ENCODE data around the gene SEC61B.
A peak's percentile ranks its signal among the peaks of the same experiment; 100 is the strongest.

SEC61B gene

DNA sequence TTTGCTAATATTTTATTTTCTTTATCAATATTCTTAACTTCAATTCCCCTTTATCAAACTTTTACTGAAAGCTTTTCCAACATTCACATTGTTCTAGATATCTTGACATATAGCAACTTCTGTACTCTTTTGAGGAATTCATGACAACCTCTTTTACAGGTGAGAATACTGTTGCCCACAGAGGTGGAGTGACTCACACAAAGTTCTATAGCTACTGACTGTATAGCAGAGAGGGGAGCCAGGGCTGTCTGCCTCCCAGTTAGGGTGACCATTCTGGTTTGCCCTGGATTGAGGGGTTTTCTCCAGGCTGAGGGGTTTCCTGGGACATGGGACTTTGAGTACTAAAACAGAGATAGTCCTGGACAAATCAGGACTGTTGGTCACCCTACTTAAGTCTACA is 16.2 kb downstream of the SEC61B start:
- DNase-seq (ENCODE audit: low read depth), result no peak

DNA sequence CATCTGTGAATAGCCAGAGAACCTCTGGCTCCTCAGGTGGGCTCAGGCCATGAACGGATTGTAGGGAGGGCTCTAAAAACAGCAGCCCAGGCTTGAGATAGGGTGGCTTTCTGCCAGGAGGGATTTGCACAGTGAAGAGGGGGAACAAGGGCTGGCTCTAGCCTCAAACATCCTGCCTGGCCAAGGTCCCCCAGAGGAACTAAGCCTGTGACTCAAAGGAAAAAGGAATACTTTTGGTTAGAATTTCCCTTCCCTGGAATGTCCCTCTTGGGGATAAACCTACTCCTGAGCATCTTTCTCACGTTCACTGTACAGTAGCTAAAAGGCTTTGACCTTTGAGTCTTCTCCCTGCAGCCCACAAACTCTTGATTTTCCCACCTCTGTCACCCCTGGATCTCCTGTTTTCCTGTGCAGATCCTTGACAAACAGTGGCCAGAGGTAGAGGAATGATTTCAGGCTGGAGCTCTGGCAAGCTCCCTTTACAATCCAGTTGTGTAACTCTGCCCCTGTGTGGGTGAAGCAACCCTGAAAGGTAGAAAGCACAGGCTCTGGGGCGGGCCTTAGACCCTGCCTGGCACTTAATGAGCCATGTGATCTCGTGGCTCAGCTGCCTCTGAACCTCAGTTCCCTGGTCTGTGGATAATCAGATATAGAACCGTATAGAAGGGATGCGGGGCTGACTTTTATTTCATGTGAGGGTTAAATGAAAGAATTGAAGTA is 17.4 kb downstream of the SEC61B start:
- DNase-seq (ENCODE audit: low read depth), result no peak

DNA sequence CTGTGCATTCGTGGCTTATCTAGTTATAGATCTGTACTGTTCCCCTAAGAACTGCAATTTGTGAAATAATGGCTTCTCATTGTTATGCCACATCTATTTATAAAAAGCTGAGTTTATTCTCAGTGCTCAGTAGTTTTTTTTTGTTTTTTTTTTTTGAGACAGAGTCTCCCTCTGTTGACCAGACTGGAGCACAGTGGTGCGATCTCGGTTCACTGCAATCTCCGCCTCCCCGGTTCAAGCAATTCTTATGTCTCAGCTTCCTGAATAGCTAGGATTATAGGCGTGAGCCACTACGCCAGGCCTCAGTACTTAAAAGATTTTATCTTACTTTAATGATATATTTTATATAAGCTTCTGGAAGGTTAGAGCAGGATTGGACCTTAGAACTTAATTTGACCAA is 19.0 kb downstream of the SEC61B start:
- DNase-seq (ENCODE audit: low read depth), result no peak

DNA sequence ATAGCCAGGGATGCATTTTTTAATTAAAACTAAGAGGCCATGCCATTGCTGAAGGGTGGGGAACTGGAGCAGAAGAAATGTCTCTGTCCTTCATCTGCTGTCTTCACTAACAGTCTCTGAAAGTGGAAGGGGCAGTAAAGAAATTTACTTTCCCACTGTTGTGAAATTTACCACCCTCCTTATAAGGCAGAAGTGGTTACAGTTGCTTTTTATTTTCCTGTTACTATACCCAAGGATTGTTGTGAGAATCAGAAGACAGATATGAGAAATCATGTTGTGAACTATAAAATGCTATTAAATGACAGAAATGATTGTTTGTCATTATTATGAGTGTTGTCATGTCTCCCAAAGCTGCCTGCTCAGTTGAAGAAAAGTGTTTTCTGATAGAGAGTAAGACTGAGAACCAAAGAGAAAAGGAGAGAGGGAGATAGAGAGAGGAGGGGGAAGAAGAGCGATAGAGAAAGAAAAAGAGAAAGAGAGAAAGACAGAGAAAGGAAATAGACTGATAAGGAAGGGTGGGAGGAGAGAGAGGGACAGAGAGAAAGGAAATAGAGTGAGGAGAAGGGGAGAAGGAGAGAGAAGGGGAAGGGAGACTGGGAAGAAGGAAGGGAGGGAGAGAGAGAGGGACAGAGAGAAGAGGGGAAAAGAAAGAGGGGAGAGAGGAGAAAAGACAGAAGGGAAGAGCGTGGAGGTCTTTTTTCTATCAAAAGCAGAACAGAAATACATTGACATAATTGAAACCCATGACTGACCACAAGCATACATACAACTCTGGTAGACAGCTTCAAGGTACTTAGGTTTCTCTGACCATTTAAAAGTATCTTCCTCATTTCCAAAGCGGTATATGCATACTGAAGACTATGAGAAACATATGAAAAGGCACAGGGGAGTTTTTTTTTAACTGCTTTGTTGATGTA is 22.5 kb downstream of the SEC61B start:
- no peak for DNase-seq (ENCODE audit: low read depth)

DNA sequence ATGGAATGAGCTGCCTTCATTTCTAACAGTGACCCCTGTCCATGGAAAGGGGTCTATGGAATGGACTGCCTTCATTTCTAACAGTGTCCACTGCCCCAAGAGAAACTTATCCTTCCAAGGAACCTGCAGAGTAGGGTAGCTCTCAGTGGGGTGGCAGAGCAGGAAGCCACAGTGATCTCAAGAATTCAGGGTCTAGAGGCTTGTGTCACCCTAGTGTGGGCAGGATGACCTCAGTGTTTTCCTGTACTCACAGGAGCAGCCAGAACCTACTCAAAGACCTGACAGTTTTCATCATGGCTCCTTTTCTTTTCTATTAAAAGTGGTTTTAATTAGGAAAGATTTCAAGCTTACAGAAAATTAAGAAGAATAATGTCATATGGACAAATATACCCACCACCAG is 27.5 kb downstream of the SEC61B start:
- DNase-seq (ENCODE audit: low read depth), result no peak

DNA sequence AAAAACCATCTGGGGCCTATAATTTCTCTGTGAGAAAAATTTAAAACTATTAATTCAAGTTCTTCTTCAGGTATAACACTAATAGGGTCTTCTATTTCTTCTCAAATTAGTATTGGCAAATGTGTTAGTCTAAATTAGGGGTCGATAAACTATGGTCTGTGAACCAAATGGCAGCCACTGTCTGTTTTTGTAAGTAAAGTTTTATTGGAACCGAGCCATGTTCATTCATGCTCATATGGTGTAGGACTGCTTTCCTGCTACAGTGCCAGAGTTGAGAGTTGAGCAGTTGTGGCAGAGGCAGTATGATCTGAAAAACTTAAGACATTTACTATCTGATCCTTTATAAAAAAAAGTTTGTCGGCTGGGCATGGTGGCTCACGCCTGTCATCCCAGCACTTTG is 29.1 kb downstream of the SEC61B start:
- DNase-seq (ENCODE audit: low read depth), result no peak

DNA sequence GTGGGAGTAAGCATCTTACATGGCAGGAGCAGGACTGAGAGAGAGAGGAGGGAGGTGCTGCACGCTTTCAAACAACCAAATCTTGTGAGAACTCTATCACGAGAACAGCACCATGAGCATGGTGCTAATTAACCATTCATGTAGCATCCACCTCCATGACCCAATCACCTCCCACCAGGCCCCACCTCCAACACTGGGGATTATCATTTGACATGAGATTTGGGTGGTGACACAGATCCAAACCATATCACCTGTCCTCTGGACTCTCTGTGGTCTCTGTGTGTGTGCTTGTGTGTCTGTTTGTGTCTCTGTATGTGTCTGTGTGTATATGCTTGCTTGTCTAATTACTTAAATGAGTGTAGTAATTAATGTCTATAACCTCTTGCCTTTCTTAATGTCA is 31.1 kb downstream of the SEC61B start:
- no peak for DNase-seq (ENCODE audit: low read depth)

DNA sequence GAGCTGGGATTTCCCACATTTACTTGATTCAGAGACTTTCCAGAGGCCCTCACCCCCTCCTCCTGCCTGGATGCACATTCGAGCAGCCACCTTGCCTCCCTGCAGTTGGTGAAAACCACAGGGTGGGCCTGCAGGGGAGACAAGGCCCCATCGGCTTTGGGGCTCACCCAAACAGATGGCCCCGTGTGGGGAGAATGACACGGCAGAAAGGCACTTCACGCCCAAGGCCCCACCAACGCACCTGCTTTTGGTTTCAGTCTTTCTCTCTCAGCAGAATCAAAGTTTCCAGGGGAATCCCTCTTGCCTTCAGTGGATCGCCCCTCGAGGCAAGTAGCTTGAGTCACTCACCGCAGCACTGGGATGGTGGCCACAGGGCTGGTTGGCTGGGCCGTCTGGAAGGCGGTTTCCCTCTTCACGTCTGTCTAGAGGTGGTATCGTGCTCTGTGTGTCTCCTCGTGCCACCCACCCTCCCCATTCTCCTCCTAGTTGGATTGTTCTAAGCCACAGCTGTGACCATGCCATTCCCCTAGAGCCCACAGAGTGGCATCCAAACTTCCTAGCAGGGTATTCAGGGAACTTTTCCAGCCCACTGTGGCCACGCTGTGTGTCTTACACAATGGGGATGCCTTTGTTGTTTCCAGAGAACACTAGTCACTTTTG is 31.8 kb downstream of the SEC61B start:
- peak; percentile 58 for DNase-seq (ENCODE audit: low read depth)

DNA sequence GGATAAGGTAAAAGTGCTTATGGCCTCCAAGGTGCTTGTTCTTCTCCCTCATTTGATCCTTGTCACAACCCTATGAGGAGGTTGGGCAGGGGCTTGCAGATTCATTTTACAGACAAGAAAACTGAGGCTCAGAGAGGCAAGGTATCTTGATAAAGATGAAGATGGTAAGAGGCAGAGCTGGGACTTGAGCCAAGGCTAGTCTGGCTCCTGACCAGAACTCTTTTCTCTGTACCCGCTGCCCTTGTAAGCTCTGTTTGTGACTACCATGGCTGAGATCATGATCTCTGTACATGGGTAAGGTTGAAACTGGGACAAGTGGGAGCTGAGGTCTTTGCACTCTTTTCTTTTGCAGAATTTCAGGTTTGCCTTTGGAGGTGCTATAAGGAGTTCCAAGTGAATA is 33.6 kb downstream of the SEC61B start:
- no peak for DNase-seq (ENCODE audit: low read depth)

DNA sequence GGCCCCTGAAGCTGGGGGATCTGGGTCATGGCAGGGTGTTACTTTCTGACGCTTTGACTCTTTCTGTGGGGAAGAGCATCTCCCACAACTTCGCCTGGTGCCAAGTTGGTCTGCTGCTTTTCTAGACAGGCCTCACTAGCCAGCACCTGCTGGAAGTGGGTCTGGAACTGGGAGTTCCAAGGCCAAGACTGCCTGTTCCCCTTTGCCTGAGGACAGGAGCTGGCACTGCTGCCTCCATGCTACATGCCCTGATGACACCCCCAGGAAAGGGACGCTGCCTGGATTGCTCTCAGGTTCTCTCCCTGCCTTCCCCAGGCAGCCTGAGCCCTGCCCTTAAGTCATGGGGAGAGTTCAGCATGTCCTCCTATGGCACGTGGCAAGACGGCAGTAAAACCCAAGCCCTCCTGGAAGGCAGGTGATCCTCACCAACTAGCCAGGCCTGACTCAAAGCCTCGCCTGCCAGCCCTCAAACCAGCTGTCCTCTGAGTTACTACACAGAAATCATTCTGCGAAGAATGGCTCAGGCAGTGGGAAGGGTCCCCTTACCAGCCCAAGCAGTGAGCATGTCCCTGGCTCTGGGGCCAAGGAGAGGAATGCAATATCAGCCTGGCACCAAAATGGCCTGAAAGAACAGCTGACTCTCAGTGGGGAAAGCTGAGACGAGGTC is 35.8 kb downstream of the SEC61B start:
- no peak for DNase-seq (ENCODE audit: low read depth)

DNA sequence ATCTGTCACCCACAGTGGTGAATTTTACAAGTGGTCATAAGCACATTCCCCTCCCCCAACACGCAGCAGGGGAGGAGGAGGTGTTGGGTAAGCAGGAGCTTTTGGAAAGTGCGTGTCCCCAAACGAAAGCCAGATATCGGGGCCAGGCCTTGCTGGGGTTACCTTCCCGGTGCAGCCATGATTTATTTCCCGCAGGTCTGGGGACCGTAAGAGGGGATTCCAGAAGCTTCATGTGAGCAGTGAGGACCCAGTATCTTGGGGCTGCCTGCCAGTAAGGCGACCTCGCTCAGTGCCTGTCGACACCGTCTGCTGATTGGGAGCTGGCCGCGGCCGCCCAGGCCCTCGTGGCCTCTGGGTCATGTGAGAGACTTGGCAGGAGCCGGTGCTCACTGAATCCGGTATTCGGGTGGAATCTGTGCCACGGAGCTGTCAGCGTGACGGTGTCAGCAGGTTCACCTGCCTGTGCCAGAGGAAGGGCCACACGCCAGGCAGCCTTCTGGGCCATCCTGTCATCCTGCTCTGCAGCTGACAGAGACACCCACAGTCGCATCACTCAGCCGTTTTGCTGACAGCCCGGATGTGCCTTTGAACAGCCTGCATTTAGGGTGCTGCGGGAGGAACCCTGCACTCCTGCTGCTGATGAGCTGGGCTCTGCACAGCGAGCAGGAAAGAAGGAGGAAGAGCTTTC is 37.3 kb downstream of the SEC61B start:
- DNase-seq (ENCODE audit: low read depth), result no peak

DNA sequence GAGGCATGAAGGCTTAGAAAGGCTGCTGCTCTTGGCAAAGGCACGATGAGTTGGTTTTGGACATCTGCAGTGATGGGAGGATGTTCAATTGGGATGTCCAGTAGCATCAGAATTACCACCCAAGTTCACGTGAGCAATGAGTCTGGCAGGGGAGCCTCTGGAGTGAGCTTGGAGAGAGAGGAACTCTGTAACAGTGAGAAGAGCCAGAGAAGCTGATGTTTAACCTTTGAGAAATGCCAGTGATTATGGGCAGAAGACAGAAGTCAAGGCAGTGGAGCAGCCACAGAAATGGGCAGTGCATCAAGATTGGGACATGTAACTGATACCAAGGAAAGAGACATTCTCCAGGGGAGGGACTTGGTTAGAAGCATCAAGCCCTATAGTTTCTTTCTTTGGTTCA is 39.8 kb downstream of the SEC61B start:
- no peak for DNase-seq (ENCODE audit: low read depth)

DNA sequence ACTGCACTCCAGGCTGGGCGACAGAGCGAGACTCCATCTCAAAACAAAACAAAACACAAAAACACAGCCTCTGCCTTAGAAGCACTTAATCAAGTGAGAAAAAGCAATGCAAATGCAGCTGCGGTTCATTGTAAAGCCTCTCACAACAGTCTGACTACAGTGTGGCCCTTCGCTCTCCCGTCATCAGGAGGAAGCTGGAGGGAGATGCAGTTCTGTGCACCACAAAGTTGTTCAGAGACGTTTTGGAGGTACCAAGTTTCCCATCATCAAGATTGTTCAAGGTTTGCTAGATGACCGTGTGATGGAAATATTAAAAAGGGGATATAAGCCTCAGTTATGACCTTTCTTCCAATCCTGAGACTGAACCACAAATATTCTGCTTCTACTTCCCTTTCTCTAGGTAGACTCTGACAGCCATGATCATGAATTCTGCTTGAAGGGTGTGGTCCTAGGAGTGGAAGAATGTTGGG is 40.9 kb downstream of the SEC61B start:
- DNase-seq (ENCODE audit: low read depth), result no peak

DNA sequence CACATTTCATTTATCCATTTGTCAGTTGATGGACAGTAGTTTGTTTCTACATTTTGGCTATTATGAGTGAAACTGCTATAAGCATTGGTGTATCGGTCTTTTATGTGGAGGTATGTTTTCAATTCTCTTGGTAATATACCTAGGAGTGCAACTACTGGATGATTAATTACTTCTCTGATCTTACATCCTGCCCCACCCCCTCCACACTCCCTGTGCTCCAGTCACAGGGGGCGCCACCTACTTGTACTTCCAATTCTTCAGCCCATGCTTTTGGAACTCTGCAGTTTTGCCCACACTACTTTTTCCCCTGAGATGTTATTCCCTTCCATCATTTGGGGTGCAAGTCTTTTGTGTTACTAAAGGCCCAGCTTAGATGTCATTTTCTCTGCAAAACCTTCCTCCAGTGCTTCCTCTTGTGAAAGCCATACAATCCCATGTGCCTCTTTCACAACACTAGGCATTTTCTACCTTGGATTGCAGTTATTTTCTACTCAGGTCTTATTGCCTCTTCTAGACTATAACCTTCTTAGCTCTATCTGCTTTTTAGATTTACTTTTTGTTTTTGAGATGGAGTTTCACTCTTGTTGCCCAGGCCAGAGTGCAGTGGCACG is 42.1 kb downstream of the SEC61B start:
- no peak for DNase-seq (ENCODE audit: low read depth)

DNA sequence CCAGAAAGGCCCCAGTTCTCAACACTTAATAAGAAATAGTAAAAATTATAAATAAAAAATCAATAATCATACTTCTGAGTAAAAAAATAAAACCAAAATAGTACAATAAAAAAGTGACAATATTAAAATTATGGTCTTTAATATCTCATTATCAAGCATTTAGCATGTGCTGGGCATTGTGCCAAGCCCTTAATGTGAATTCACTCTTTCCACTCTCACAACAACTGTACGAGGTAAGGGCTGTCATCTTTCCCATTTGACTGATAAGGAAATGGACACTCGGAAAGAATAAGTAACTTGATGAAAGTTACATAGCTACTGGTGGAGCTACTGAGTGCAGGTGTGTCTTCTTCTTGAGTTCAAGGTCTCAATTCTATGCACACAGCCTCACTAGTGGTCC is 43.6 kb downstream of the SEC61B start:
- no peak for DNase-seq (ENCODE audit: low read depth)

DNA sequence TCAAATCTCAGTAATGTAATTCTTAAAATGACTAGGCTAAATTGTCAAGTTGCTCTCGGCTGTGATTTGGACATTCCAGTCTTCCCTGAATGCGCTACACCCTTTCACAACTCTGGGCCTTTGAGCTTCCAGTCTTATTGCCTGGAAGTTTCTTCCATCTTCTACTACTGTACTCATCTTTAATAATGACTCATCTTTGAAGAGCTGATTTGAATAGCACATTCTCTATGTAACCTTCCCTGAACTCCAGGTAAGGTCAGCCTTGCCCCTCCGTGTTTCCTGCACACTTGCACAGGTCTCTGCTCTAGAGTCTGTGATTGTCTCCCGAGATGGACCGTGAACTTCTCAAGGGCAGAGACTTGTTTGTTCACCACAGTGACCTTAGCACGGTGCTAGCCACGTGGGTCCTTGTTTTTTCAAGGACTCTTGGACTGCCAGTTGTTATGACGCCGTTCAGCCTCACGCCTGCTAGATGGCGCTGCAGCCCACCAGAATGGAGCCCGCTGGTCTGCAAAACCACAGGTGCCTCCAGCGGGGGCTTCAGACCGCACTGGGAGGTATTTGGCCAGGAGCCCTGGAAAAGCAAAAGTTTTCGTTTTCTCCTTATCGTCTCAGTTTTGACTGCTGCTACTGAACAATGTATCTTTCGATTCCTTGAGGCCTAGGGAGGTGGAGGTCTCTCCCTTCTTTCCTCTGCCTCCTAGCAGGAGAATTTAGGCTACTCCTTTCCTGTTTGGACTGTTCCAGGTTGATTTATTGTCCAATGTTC is 44.4 kb downstream of the SEC61B start:
- peak; percentile 45 for DNase-seq (ENCODE audit: low read depth)

DNA sequence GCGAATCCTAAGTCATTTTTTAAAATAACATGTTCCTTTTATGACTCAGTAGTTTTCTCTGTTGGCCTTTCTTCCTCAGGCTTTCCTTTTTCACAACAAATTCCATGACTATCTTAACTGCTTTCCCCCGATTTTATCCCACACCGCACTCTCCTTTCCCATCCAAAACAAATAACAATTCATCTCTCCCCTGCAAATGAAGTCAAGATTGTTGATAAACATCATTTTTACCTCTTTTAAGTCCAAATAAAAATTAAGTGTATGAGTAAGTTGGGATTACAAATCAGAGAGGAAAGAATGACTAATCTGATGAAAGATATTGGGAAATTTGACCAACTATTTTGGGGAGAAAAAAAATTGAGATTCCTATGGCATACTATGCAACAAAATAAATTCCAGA is 47.3 kb downstream of the SEC61B start:
- no peak for DNase-seq (ENCODE audit: low read depth)

DNA sequence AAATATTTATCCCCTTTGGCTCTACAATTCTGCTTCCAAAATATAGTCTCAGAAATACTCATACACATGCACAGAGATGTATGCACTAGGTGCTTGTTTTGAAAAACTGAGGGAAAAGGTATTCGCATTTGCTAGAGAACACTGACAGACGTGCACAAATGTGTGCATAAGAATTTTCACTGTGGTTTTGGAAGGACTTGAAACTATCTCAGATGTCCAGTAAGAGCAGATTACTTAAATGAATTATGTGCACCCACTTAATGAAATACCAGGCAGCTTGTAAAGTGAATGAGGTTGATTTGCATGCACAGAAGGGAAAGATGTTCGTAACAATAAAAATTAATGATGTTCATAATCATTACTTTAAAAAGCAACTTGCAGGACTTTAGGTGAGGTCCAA is 48.4 kb downstream of the SEC61B start:
- no peak for DNase-seq (ENCODE audit: low read depth)

DNA sequence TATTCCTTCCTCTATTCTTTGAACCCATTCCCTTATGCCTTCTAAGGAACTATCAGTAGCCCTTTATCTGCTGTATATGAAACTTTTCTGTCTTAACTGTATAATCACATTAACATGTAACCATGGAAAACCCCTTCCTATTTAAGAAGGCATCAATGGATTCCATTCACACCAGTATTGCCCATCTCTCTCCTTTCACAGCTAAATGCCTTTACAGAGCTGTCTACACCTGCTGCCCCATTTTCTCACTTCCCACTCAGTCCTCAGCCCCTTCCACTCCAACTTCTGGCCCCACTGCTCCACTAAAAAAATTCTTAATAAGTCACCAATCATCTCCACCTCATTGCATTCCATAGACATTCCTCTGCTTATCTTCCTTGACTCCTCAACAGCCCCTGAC is 50.8 kb downstream of the SEC61B start:
- no peak for DNase-seq (ENCODE audit: low read depth)

DNA sequence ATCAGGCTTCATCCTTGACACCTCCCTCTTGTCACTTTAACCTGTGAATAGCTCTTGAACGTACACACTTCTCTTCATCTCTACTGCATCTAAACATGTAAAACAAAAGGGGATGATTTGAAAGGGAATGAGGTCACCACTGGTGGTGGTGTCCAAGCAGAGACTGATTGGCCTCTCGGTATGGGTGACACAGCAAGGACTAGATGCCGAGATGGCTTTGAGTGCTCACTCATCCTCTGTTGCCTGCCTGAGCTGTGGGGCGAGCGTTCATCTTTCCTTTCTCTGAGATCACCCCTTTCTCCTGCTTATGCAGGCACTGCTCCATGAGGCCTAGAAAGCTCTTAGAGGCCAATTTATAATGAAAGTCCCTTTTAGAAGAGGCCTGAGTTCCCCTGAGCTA is 51.9 kb downstream of the SEC61B start:
- no peak for DNase-seq (ENCODE audit: low read depth)

DNA sequence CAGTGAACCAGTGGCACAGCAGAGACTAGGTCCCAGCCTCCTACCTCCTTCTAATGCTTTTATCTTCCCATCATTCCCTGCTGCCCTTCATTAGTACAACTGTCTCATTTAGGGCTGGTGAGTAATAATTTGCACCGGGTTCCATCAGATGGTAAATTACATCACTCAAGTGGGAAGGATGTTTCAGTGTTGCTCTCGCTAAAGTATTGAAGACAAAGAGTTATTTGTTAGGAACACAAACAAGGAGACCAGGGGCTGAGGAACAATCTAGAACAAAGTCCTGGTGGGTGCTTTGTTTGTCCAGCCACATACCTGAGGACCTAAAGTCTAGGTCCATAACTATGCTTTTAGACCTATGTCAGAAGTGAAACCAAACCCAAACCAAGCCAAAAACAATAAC is 52.4 kb downstream of the SEC61B start:
- DNase-seq (ENCODE audit: low read depth), result no peak
